H1 (cell line): Measurements from ENCODE around the gene KIR2DL1. TPM values are rescaled to one million over a fixed set of nuclear protein-coding genes. Genes with fewer than 3 reads are reported as not detected.
"Not testable (repeated sequence)": the region's sequence is repeated elsewhere in the genome, so short reads cannot be mapped to it uniquely, and the experiment has no call there.

Experiments used
- CTCF ChIA-PET: fragments of 300-600 bp; sonication (Branson Sonifier 250); formaldehyde crosslinking; loops from one replicate; lab custom pipeline; 2021; ENCODE audit not compliant: partially characterized antibody; lab: Charles Lee
- POLR2A ChIA-PET: fragments of 300-600 bp; sonication (Branson Sonifier 250); formaldehyde crosslinking; loops from one replicate; lab custom pipeline; 2021; ENCODE audit warnings: inconsistent platforms; ENCODE audit not compliant: partially characterized antibody; lab: Charles Lee
- DNase-seq, 2 experiments: peaks; one replicate each; pipeline versions ENCODE4 v3.0.0 to v3.0.0-alpha.2; 2010 to 2022; ENCODE audit warnings: low spot score in 2 of 2, low read depth in 1 of 2, mixed read lengths in 1 of 2
- FAIRE-seq: peaks from 2 replicates; lab custom pipeline; 2011; peaks lifted over from hg19 to GRCh38; lab: Jason Lieb, UNC
- H2AFZ ChIP-seq: 2 replicates; pipeline ENCODE4 v1.8.1; 2012; ENCODE audit warnings: low read length, inconsistent platforms
- H2AK5ac ChIP-seq: 2 replicates; pipeline ENCODE4 v1.6.1; 2013; ENCODE audit warnings: low read depth, low read length
- H2BK120ac ChIP-seq: replicated peaks from 2 replicates; pipeline ENCODE3; 2013; ENCODE audit warnings: low read depth, low read length, inconsistent platforms
- H2BK12ac ChIP-seq: 2 replicates; pipeline ENCODE4 v1.6.1; 2013; ENCODE audit warnings: low read depth, low read length
- H2BK15ac ChIP-seq: 2 replicates; pipeline ENCODE4 v1.6.1; 2013; ENCODE audit warnings: low read length
- H2BK20ac ChIP-seq: 2 replicates; pipeline ENCODE4 v1.6.1; 2013; ENCODE audit warnings: low read length
- H2BK5ac ChIP-seq: 2 replicates; pipeline ENCODE4 v1.6.1; 2013; ENCODE audit warnings: low read depth, low read length
- H3K14ac ChIP-seq: 2 replicates; pipeline ENCODE4 v1.6.1; 2013; ENCODE audit warnings: inconsistent platforms; ENCODE audit not compliant: insufficient read length
- H3K18ac ChIP-seq: 2 replicates; pipeline ENCODE4 v1.6.1; 2013; ENCODE audit warnings: low read length; ENCODE audit errors: extremely low read depth
- H3K23ac ChIP-seq: 2 replicates; pipeline ENCODE4 v1.6.1; 2013; ENCODE audit warnings: inconsistent platforms; ENCODE audit not compliant: insufficient read length
- H3K23me2 ChIP-seq: 2 replicates; pipeline ENCODE4 v1.6.1; 2013; ENCODE audit warnings: low read depth, low read length
- H3K27ac ChIP-seq: 2 replicates; pipeline ENCODE4 v1.6.1; 2011; ENCODE audit warnings: low read depth, low read length, inconsistent platforms
- H3K27me3 ChIP-seq, 4 experiments: replicated peaks in 1 of 4; 1 replicate in 1 of 4; 2 replicates in 3 of 4; pipeline versions ENCODE4 v1.6.1 to v1.8.1; 2011 to 2013; ENCODE audit warnings: low read length in 3 of 4, mild to moderate bottlenecking in 3 of 4, inconsistent platforms in 2 of 4, mixed read lengths in 2 of 4, moderate library complexity in 1 of 4; ENCODE audit not compliant: control insufficient read depth in 3 of 4, insufficient read depth in 3 of 4; ENCODE audit errors: extremely low read depth in 1 of 4
- H3K36me3 ChIP-seq, 4 experiments: 2 replicates each; pipeline versions ENCODE4 v1.6.1 to v1.8.1; 2011 to 2013; ENCODE audit warnings: mild to moderate bottlenecking in 4 of 4, low read length in 3 of 4, moderate library complexity in 2 of 4, control low read depth in 1 of 4, inconsistent platforms in 1 of 4; ENCODE audit not compliant: insufficient read depth in 4 of 4, control insufficient read depth in 2 of 4
- H3K4ac ChIP-seq: replicated peaks from 2 replicates; pipeline ENCODE3; 2013; ENCODE audit warnings: low read length, low read depth, mixed read lengths, inconsistent platforms; ENCODE audit not compliant: insufficient read length
- H3K4me1 ChIP-seq, 4 experiments: replicated peaks in 1 of 4; 1 replicate in 1 of 4; 2 replicates in 3 of 4; pipeline versions ENCODE4 v1.6.1 to v1.8.1; 2011 to 2013; ENCODE audit warnings: low read length in 3 of 4, inconsistent platforms in 2 of 4, mixed read lengths in 1 of 4; ENCODE audit not compliant: insufficient read depth in 4 of 4, control insufficient read depth in 3 of 4
- H3K4me2 ChIP-seq, 2 experiments: 2 replicates each; pipeline versions ENCODE4 v1.6.1 to v1.8.1; 2011 to 2013; ENCODE audit warnings: low read depth in 2 of 2, low read length in 2 of 2, control low read depth in 1 of 2, inconsistent platforms in 1 of 2, mild to moderate bottlenecking in 1 of 2; ENCODE audit not compliant: insufficient read depth in 1 of 2
- H3K4me3 ChIP-seq, 4 experiments: fragments of 200-600, 300-600 bp in 1 of 4; sonication (generic), shearing (Covaris generic), sonication (Bioruptor Twin) in 1 of 4; 2 replicates each; pipeline versions ENCODE4 v1.5.1 to v1.8.1; 2011 to 2016; ENCODE audit warnings: low read length in 4 of 4, low read depth in 3 of 4, control low read depth in 2 of 4, inconsistent platforms in 2 of 4, mild to moderate bottlenecking in 2 of 4, mixed read lengths in 1 of 4, moderate library complexity in 1 of 4; ENCODE audit not compliant: insufficient read depth in 2 of 4; ENCODE audit errors: extremely low read depth in 1 of 4
- H3K56ac ChIP-seq: replicated peaks from 2 replicates; pipeline ENCODE3; 2013; ENCODE audit warnings: low read depth, mild to moderate bottlenecking, mixed read lengths, low read length, inconsistent platforms; ENCODE audit not compliant: insufficient read length
- H3K79me1 ChIP-seq: 2 replicates; pipeline ENCODE4 v1.6.1; 2013; ENCODE audit warnings: low read depth, low read length, control low read depth
- H3K79me2 ChIP-seq, 2 experiments: 2 replicates each; pipeline versions ENCODE4 v1.6.1 to v1.8.1; 2012 to 2013; ENCODE audit warnings: low read length in 2 of 2, mild to moderate bottlenecking in 2 of 2, inconsistent platforms in 1 of 2; ENCODE audit not compliant: insufficient read depth in 2 of 2, control insufficient read depth in 1 of 2
- H3K9ac ChIP-seq, 4 experiments: replicated peaks in 1 of 4; 1 replicate in 1 of 4; 2 replicates in 3 of 4; pipeline versions ENCODE4 v1.6.1 to v1.8.1; 2011 to 2013; ENCODE audit warnings: low read depth in 3 of 4, low read length in 3 of 4, control low read depth in 2 of 4, mild to moderate bottlenecking in 2 of 4, moderate library complexity in 2 of 4, inconsistent platforms in 1 of 4; ENCODE audit errors: extremely low read depth in 1 of 4
- H3K9me3 ChIP-seq, 2 experiments: 2 replicates each; pipeline versions ENCODE4 v1.6.1 to v1.8.1; 2012 to 2013; ENCODE audit warnings: mild to moderate bottlenecking in 2 of 2, moderate library complexity in 2 of 2, control low read depth in 1 of 2, inconsistent platforms in 1 of 2, low read depth in 1 of 2, low read length in 1 of 2, mixed read lengths in 1 of 2; ENCODE audit not compliant: insufficient read depth in 2 of 2
- H4K20me1 ChIP-seq, 2 experiments: replicated peaks in 1 of 2; 2 replicates each; pipeline versions ENCODE3 to v1.8.1; 2011 to 2013; ENCODE audit warnings: inconsistent platforms in 2 of 2, low read length in 2 of 2, mild to moderate bottlenecking in 1 of 2; ENCODE audit not compliant: insufficient read depth in 2 of 2, control insufficient read depth in 1 of 2
- H4K5ac ChIP-seq: 2 replicates; pipeline ENCODE4 v1.6.1; 2013; ENCODE audit warnings: low read length, low read depth, mixed read lengths, inconsistent platforms; ENCODE audit not compliant: insufficient read length
- H4K8ac ChIP-seq: 2 replicates; pipeline ENCODE4 v1.8.0; 2013; ENCODE audit warnings: mild to moderate bottlenecking, moderate library complexity, low read length, inconsistent platforms; ENCODE audit not compliant: insufficient read depth; ENCODE audit errors: extremely low read depth
- H4K91ac ChIP-seq: replicated peaks from 2 replicates; pipeline ENCODE3; 2013; ENCODE audit warnings: low read length, mixed read lengths, inconsistent platforms; ENCODE audit not compliant: insufficient read length
- whole genome bisulfite sequencing, 2 experiments: shearing (Covaris generic) in 1 of 2; methylation state at CpG; one replicate each; pipeline versions ENCODE4 v1.1.6 to v1.1.7; 2013 to 2015; ENCODE audit warnings: low lambda C conversion rate in 2 of 2, mixed read lengths in 2 of 2, inconsistent platforms in 1 of 2, low coverage in 1 of 2, missing lambda C conversion rate in 1 of 2; ENCODE audit not compliant: insufficient replicate concordance in 2 of 2, insufficient coverage in 1 of 2, insufficient read length in 1 of 2; ENCODE audit errors: extremely low coverage in 1 of 2, missing lambda C conversion rate in 1 of 2; 5-methylcytosine and 5-hydroxymethylcytosine counted together
- polyA plus RNA-seq, 7 experiments: library from polyadenylated mRNA; depleted of rRNA in 3 of 7; stranded (reverse) in 5 of 7; unstranded in 2 of 7; fragments of >200 nt in 5 of 7; fragments of 200-250 nt in 2 of 7; gene quantifications; 1 replicate in 5 of 7; 2 replicates in 1 of 7; 4 replicates in 1 of 7; pipeline versions ENCODE4 v1.2.1 to v1.2.3, GENCODE V29; 2011 to 2013; ENCODE audit warnings: missing spikeins in 2 of 7, mixed read lengths in 2 of 7
- total RNA-seq: library from RNA; stranded (reverse); fragmentation: NEBNext Ultra II Directional; extraction: Animal tissue kit (Norgen Biotek cat#: 25700); gene quantifications from 2 replicates; pipeline ENCODE4 v1.2.1, GENCODE V29; 2021

Gene KIR2DL1
- total and polyA plus RNA-seq, 2 of the 8 experiments (the other 6 are each of a cell fraction or from before 2014, with no cell fraction given), result not detected

- H2BK12ac ChIP-seq, H4K5ac ChIP-seq, H3K14ac ChIP-seq, H3K56ac ChIP-seq, H3K23me2 ChIP-seq, H4K8ac ChIP-seq, H2BK120ac ChIP-seq, H3K23ac ChIP-seq, H3K27me3 ChIP-seq, DNase-seq, H3K18ac ChIP-seq, H3K79me2 ChIP-seq, H4K20me1 ChIP-seq, H3K4me1 ChIP-seq, H4K91ac ChIP-seq, H3K4me3 ChIP-seq, H3K79me1 ChIP-seq, H2AFZ ChIP-seq, H2BK20ac ChIP-seq, H3K9ac ChIP-seq, CTCF ChIA-PET, H2AK5ac ChIP-seq, H3K4ac ChIP-seq, H3K4me2 ChIP-seq, H3K27ac ChIP-seq, H2BK15ac ChIP-seq, H2BK5ac ChIP-seq, FAIRE-seq, POLR2A ChIA-PET, H3K36me3 ChIP-seq: not testable (repeated sequence)
- H3K9me3 ChIP-seq, result peaks cover 37 to 85% of the 10 kb centered on the region in 2 experiments; a peak in 3 of 4 replicates
- 92% methylated on average over 14 of the region's 16 CpGs; no CpG with 5 or more reads in 1 of the 2 experiments for WGBS, 2 experiments
Measured at GRCh38 chr19:54738306-54738705, 31.3 kb upstream of the KIR2DL1 start, which contains the start of gene KIR2DL3. Gene KIR2DL3, plus strand, starts transcription at chr19:54738513. Its CDS starts 33 bp downstream, at chr19:54738546.
